ENCODE measurements around the gene ZFYVE28.

Gene ZFYVE28

GRCh38 chr4:2428496-2429213, 10.2 kb upstream of the ZFYVE28 start:
- DNase-seq = no peak

- DNase-seq = no peak
Measured at GRCh38 chr4:2427383-2428334, 9.2 kb upstream of the ZFYVE28 start.

DNA sequence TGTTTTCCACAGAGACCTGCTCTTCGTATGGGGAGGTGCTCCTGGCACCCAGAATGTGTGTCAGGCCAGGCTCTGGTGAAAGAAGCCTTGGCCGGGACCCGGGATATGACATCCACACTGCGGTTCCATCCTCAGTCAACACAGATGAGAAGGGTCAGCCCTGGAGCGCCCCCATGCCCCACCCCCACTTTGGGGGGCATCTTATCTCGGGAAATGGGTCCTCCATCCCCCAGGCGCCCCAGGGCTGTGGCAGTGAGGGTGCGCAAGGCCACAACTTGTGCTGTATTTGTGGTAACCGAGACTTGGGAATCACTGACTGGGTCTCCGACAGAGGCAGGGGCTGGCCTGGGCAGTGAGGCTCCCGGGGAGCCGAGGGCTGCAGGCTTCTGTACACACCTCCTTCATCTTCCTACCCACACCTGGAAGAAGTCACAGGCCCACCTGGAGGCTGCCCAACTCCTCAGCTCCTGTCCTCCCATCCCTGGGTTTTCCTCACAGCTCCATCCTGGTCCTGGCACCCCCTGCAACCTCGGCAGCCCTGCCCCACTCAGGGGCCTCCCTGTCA, 8.3 kb upstream of the ZFYVE28 start:
- DNase-seq = no peak

- no peak for DNase-seq
Measured at GRCh38 chr4:2426069-2426397, 7.6 kb upstream of the ZFYVE28 start.

- DNase-seq = no peak
Measured at GRCh38 chr4:2425386-2426068, 7.1 kb upstream of the ZFYVE28 start.

DNA sequence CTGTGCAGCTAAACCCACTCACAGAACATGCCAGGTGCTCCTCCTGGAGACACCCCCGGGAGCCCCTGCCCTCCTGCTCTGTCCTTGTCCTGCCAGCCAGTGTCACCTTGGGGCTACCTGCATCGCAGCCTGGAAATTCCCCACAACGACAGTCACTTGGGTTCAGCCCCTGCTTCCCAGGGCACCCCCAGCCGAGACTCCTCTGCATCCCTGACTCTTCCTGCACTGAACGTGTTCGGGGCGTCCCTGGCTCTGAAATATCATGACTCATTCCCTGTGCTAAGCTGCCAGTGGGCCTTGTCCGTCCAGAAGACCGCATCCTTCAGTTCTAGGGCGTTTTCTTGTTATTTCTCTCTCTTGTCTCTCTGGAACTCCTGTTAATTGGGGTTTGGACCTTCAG, 6.1 kb upstream of the ZFYVE28 start:
- no peak for DNase-seq

- DNase-seq = no peak
Measured at GRCh38 chr4:2423695-2424094, 5.2 kb upstream of the ZFYVE28 start.

- DNase-seq = no peak
Measured at GRCh38 chr4:2423066-2423465, 4.6 kb upstream of the ZFYVE28 start.

DNA sequence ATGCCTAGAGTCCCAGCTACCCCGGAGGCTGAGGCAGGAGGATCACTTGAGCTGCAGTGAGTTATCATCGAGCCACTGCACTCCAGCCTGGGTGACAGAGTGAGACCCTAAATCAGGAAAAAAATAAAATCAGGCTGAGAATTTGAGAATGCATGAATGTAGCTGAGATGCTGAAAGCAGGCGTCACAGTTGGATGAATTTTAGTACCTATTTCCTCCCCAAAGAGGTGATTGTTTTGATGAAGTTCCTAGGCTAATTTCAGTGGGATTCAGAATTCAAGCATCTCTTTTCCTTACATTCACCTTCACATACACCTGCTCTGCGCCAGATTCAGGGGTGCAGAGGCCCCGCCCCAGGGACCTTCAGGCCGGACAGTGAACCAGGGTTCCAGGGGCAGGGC, 3.5 kb upstream of the ZFYVE28 start:
- no peak for DNase-seq

DNA sequence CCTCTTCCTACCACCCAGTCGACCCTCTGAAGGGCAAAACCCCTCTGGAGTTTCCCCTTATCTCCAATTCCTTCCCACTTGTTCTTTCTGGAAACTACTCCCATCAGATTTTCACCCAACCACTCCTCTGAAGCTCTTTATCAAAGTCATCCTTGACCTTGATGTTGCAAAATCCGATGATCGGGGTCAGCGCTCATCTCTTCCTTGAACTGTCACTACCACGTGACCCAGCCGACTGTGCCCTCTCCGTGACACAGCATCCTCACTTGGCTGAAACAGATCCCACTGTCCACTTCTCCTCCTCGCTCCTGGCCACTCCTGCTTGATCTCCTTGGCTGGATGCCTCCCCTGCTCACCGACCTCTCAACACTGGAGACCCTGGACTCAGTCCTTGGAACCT, 1.4 kb upstream of the ZFYVE28 start:
- DNase-seq = no peak

GRCh38 chr4:2418650-2419571, 466 bp upstream of the ZFYVE28 start, which contains the start of gene CFAP99:
Gene CFAP99 (plus strand): TSS chr4:2418955.
- peak; percentile 99 for DNase-seq

DNA sequence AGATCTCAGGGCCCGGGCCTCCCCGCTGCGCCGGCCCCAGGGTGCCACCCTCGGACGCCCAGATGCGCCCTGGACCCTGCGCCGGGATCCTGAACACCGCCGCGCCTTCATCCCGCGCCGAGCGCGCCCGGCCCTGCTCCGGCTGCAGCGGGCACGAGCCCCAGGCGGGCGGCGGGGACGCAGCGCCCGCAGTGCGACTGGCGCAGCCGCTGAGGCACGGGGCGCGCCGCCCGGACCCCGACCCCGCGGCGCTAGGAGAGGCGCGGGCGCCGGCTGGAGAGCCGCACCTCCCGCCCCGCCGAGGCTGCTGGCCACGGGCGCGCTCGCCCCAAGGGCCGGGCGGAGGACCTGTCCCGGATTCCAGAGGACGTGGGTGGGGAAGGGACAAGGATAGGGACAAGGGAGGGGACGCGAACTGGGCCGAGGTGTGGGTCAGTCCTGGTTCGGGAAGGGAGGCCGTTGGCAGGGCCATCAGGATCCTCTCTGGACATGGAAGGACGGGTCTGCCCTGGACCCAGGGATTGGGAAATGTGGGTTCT, 1.1 kb downstream of the ZFYVE28 start:
- DNase-seq = peak; percentile 22

- DNase-seq = peak; percentile 29
Measured at GRCh38 chr4:2416564-2417225, 1.8 kb downstream of the ZFYVE28 start.

GRCh38 chr4:2415881-2416563, 2.4 kb downstream of the ZFYVE28 start:
- DNase-seq = no peak

DNA sequence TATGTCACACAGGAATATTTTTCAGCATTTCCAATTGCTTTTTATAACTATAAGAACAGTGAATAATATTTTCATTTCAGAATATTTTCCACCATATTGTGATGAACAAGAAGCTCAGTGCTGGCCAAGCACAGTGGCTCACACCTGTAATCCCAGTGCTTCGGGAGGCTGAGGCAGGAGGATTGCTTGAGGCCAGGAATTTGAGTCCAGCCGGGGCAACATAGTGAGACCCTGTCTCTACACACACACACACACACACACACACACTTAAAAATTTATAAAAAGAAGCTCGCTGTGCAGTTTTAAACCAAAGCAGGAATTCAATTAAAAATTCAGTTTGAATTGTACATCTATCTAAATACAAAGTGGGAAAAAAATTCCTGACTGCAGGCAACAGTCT, 3.2 kb downstream of the ZFYVE28 start:
- DNase-seq = no peak

- DNase-seq = peak; percentile 65
Measured at GRCh38 chr4:2413821-2414610, 4.4 kb downstream of the ZFYVE28 start.

DNA sequence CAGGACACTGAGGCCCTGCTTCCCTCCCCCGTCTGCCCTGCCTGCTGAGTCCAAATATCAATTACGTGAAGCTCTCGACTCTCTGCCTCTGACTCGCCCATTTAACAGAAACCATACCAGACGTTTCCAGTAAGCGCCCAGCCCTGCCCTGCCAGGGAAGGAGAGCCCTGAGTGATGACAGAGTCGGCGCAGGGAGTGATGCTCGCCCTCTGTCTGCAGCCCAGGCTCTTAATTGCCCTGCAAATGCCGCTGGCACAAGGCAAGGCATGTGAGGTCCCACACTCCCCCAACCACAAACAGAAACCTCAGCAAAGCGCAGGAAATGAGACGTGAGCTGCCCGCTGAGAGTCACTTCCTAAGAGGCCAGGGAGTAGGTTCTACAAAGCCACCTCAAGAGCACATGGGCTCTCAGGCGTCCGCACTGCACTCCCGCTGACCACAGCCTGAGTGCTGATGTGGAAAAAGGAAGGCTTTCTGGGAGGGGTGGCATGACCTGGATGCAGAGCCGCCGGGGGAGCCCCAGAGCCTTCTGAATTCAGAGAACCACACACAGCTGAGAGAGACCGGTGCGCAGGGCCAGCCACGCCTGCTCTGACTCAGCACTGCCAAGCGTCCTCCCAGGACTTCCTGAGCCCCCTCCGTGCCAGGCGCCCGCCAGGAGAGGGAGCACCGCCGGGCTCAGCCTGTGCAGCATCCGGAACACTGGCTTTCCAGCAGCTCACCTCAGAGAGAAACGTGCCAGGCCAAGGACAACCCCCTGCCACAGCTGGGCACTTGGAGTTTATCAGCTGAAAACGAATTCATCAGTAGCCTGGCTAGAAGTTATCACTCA, 5.3 kb downstream of the ZFYVE28 start:
- peak; percentile 95 for DNase-seq

GRCh38 chr4:2412534-2412884, 5.9 kb downstream of the ZFYVE28 start:
- DNase-seq = peak; percentile 87

All from CD4-positive, alpha-beta T cell treated with Interleukin-21 for 1 hour (primary cell).